Measurements from ENCODE around the gene STUB1. TPM values are rescaled to one million over a fixed set of nuclear protein-coding genes. Genes with fewer than 3 reads are reported as not detected.

STUB1 gene
- total and polyA plus RNA-seq, 2 experiments from 2014 or later = 91.7 to 108 TPM

GRCh38 chr16:724188-725040 lies 44.2 kb downstream of the STUB1 start:
- no peaks in the 10 kb centered on the region for H3K9me2 ChIP-seq (ENCODE audit: insufficient read depth)
- peaks cover 23% of the 10 kb centered on the region for H3K27me3 Mint-ChIP-seq (ENCODE audit: insufficient read depth, low read depth, poor library complexity)
- H3K4me1 ChIP-seq (ENCODE audit: insufficient read depth) = peaks cover 8% of the 10 kb centered on the region; the same call in 1 of the 2 replicates
- ATAC-seq = no peak
- no peak overlapping the region for H3K4me3 Mint-ChIP-seq
- peaks cover 16% of the 10 kb centered on the region; the same call in 1 of the 2 replicates for H3K27me3 ChIP-seq (ENCODE audit: insufficient read depth)
- no peaks in the 10 kb centered on the region for H4K20me1 ChIP-seq (replicated peaks; ENCODE audit: insufficient read depth)
- H3K36me3 Mint-ChIP-seq (ENCODE audit: low read depth) = no peaks in the 10 kb centered on the region
- peaks cover 12% of the 10 kb centered on the region for H3F3A ChIP-seq (replicated peaks; ENCODE audit: low read depth)
- DNase-seq (ENCODE audit: low spot score) = no peak
- no peak overlapping the region for H3K4me2 ChIP-seq
- H3K27ac Mint-ChIP-seq = no peak overlapping the region
- no peaks in the 10 kb centered on the region for H3K79me2 ChIP-seq (replicated peaks; ENCODE audit: insufficient read depth)
- peaks cover 6% of the 10 kb centered on the region; the same call in 1 of the 3 replicates for H3K4me1 Mint-ChIP-seq
- H2AFZ ChIP-seq = no peak overlapping the region
- H3K9me3 Mint-ChIP-seq = no peaks in the 10 kb centered on the region
- no peaks in the 10 kb centered on the region for H3K36me3 ChIP-seq (ENCODE audit: insufficient read depth)
- no peak overlapping the region for H3K27ac ChIP-seq (ENCODE audit: low read depth)
- no peak for TF ChIP-seq POLR2AphosphoS5 (IDR thresholded peaks at IDR 0.05; ENCODE audit: low read depth)
- TF ChIP-seq ZNF114 (CRISPR knock-in tag; IDR thresholded peaks at IDR 0.05) = no peak
- no peak for TF ChIP-seq EZH2phosphoT487 (IDR thresholded peaks at IDR 0.05; ENCODE audit: unreplicated experiment)
- TF ChIP-seq ZNF462 (CRISPR knock-in tag; IDR thresholded peaks at IDR 0.05) = no peak
- TF ChIP-seq STAT1 (IDR thresholded peaks at IDR 0.05; ENCODE audit: unreplicated experiment) = no peak
- no peak for TF ChIP-seq REST (IDR thresholded peaks at IDR 0.05; ENCODE audit: unreplicated experiment)
- TF ChIP-seq NANOG (IDR thresholded peaks at IDR 0.05; ENCODE audit: borderline replicate concordance) = no peak
- no peak for TF ChIP-seq CREB1 (CRISPR knock-in tag; IDR thresholded peaks at IDR 0.05; ENCODE audit: low read depth)
- TF ChIP-seq CTCF (conservative IDR thresholded peaks at IDR 0.05; ENCODE audit: low read depth in 2 of 2) = no peak
- no peak for TF ChIP-seq EZH2 (IDR thresholded peaks at IDR 0.05; ENCODE audit: low read depth, unreplicated experiment)
- no peak for TF ChIP-seq ZNF331 (CRISPR knock-in tag; IDR thresholded peaks at IDR 0.05; ENCODE audit: low read depth)
- no peak for TF ChIP-seq ETS1 (IDR thresholded peaks at IDR 0.05)
- TF ChIP-seq JUNB (IDR thresholded peaks at IDR 0.05; ENCODE audit: unreplicated experiment) = no peak
- no peak overlapping the region for H3K4me3 ChIP-seq

Data from GM23338 (cell line).